Hepatocyte (in vitro differentiated cells): ENCODE results near the gene TBX15.

Experiments used
- CTCF ChIP-seq: fragments of 200-600 bp; sonication (generic); IDR thresholded peaks from 2 replicates; pipeline ENCODE4 v1.5.1; 2016; ENCODE audit warnings: antibody characterized with exemption, mild to moderate bottlenecking; ENCODE audit not compliant: poor library complexity
- EZH2 ChIP-seq: fragments of 200-600 bp; sonication (generic); IDR thresholded peaks from 2 replicates; pipeline ENCODE4 v1.6.1; 2016; ENCODE audit warnings: antibody characterized with exemption, mild to moderate bottlenecking, borderline replicate concordance
- EZH2phosphoT487 ChIP-seq: fragments of 200-600 bp; sonication (generic); IDR thresholded peaks from one replicate; pipeline ENCODE4 v1.6.1; 2018; ENCODE audit warnings: antibody characterized with exemption, mild to moderate bottlenecking, low read depth, moderate library complexity; ENCODE audit not compliant: unreplicated experiment, severe bottlenecking

- TF ChIP-seq CTCF (no peak), EZH2 (no peak), EZH2phosphoT487 (no peak)
These were observed 14.5 kb downstream of the TBX15 start for GRCh38 chr1:118973531-118974137.
